NB4 (cell line): Measurements from ENCODE around the gene TRAT1.

Experiments
- CTCF ChIP-seq: IDR thresholded peaks from one replicate; pipeline ENCODE4 v1.5.1; 2012; ENCODE audit warnings: low read depth, low read length
- POLR2A ChIP-seq: IDR thresholded peaks from 2 replicates; pipeline ENCODE4 v1.6.1; 2011; ENCODE audit warnings: mild to moderate bottlenecking; ENCODE audit not compliant: insufficient read length; ENCODE audit errors: extremely low read depth

- TF ChIP-seq POLR2A = no peak
- no peak for TF ChIP-seq CTCF
Measured at GRCh38 chr3:108775649-108776048, 46.9 kb upstream of the TRAT1 start.
